Stimulated activated naive CD8-positive, alpha-beta T cell treated with anti-CD3 and anti-CD28 coated beads, Interleukin-15, Interleukin-2, amounts not matched to agents 100 ng/mL and 50 ng/mL, for 24 hours (primary cell): Measurements from ENCODE around the gene MYO19.
A peak's percentile ranks its signal among the peaks of the same experiment; 100 is the strongest.

ENCODE experiments used
- H3K27ac Mint-ChIP-seq: one replicate; pipeline ENCODE4 v1.8.0; 2021; ENCODE audit warnings: mild to moderate bottlenecking, mixed read lengths
- H3K27me3 Mint-ChIP-seq: one replicate; pipeline ENCODE4 v1.8.0; 2021; ENCODE audit warnings: mixed read lengths
- H3K36me3 Mint-ChIP-seq: one replicate; pipeline ENCODE4 v1.8.0; 2021; ENCODE audit warnings: low read depth, mixed read lengths
- H3K4me1 Mint-ChIP-seq: one replicate; pipeline ENCODE4 v1.8.0; 2021; ENCODE audit warnings: low read depth, mixed read lengths
- H3K4me3 Mint-ChIP-seq: one replicate; pipeline ENCODE4 v1.8.0; 2021; ENCODE audit warnings: mild to moderate bottlenecking, mixed read lengths
- H3K9me3 Mint-ChIP-seq: one replicate; pipeline ENCODE4 v1.8.0; 2021; ENCODE audit warnings: mixed read lengths

Gene MYO19, protein sequence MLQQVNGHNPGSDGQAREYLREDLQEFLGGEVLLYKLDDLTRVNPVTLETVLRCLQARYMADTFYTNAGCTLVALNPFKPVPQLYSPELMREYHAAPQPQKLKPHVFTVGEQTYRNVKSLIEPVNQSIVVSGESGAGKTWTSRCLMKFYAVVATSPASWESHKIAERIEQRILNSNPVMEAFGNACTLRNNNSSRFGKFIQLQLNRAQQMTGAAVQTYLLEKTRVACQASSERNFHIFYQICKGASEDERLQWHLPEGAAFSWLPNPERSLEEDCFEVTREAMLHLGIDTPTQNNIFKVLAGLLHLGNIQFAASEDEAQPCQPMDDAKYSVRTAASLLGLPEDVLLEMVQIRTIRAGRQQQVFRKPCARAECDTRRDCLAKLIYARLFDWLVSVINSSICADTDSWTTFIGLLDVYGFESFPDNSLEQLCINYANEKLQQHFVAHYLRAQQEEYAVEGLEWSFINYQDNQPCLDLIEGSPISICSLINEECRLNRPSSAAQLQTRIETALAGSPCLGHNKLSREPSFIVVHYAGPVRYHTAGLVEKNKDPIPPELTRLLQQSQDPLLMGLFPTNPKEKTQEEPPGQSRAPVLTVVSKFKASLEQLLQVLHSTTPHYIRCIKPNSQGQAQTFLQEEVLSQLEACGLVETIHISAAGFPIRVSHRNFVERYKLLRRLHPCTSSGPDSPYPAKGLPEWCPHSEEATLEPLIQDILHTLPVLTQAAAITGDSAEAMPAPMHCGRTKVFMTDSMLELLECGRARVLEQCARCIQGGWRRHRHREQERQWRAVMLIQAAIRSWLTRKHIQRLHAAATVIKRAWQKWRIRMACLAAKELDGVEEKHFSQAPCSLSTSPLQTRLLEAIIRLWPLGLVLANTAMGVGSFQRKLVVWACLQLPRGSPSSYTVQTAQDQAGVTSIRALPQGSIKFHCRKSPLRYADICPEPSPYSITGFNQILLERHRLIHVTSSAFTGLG

DNA sequence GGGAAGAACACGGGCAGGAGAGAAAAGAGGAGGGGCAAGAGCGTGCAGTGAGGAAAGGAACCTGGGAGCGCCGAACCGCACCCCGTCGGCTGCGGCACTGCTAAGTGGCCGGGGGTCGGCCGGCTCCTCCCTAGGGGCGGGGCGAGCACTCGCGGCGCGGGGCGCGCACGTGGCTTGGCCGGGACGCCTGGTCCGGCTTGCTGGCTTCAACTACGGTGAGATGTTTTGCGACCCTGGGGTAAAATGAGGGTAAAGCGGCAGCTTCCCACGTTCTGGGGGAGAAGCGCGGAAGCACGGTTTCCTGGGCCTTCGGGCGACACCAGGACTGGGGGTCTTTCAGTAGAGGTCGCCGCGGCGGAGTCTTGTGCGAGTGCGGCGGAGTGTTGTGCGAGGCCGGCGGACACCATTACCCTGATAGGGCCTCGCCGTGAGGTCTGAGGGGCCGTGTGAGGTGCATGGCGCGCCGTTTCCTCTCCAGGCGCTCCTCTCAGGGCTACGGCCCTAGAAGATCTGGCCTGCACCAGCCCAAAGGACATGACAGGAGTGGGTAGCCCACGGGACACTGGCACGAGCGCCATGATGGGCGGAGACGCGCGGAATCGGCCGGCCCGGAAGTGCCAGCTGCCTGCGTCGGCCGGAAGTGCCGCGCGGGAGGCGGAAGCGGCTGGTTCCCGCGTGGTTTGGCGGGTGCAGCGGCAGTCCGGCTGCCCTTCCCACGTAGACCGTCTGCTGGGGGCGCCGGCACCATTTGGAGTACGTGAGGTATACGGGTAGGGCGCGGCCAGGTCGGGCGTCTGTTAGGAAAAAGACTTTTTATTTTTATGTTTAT lies at the start of gene MYO19, which contains the start of gene PIGW:
Gene MYO19, minus strand, starts transcription at position 29 of the 829 bp plus-strand sequence. CDS start 2,330 bp downstream, outside the sequence.
Gene PIGW, plus strand, starts transcription at position 148 of the 829 bp plus-strand sequence. CDS start 2,115 bp downstream, outside the sequence.
- Mint-ChIP-seq H3K36me3 (peaks cover 64% of the 10 kb centered on the region), H3K9me3 (no peaks in the 10 kb centered on the region), H3K4me3 (peak within 1 kb of the TSS; percentile 98), H3K4me1 (peaks cover 38% of the 10 kb centered on the region), H3K27me3 (no peaks in the 10 kb centered on the region), H3K27ac (peak within 1 kb of the TSS; percentile 99)

DNA sequence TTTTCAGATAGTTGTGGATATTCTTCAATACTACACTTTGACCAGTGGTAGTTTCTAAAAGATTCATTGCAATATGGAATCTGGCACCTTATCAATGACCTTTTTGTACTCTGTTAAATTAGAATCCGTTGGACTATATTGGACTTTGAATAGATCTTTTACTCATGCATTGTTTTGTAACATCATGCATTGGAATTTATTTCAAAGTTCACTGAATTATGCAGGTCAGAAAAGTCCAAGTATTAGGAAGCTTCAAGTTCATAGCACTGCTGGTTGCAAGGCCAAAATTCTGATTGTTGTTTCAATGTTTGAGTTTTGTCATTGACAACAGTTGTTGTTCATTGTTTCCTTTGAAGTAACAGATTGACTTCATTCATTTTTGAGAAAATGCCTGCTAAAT lies 49.1 kb upstream of the MYO19 start:
- H3K27ac Mint-ChIP-seq, result no peak overlapping the region
- no peaks in the 10 kb centered on the region for H3K4me1 Mint-ChIP-seq
- no peak overlapping the region for H3K4me3 Mint-ChIP-seq
- H3K27me3 Mint-ChIP-seq, result no peaks in the 10 kb centered on the region
- H3K9me3 Mint-ChIP-seq, result no peaks in the 10 kb centered on the region
- H3K36me3 Mint-ChIP-seq, result peaks cover 54% of the 10 kb centered on the region

- Mint-ChIP-seq H3K4me1 (no peaks in the 10 kb centered on the region), H3K27ac (no peak overlapping the region), H3K9me3 (no peaks in the 10 kb centered on the region), H3K36me3 (peaks cover 68% of the 10 kb centered on the region), H3K27me3 (no peaks in the 10 kb centered on the region), H3K4me3 (no peak overlapping the region)
Observed at GRCh38 chr17:36578671-36579070, 44.0 kb upstream of the MYO19 start.

GRCh38 chr17:36576793-36577192 lies 42.1 kb upstream of the MYO19 start:
- peaks cover 79% of the 10 kb centered on the region for H3K36me3 Mint-ChIP-seq
- H3K27ac Mint-ChIP-seq, result no peak overlapping the region

GRCh38 chr17:36575028-36575427 lies 40.4 kb upstream of the MYO19 start:
- no peak overlapping the region for H3K4me3 Mint-ChIP-seq
- H3K27ac Mint-ChIP-seq, result no peak overlapping the region
- no peaks in the 10 kb centered on the region for H3K27me3 Mint-ChIP-seq
- H3K36me3 Mint-ChIP-seq, result peaks cover 68% of the 10 kb centered on the region
- no peaks in the 10 kb centered on the region for H3K9me3 Mint-ChIP-seq
- H3K4me1 Mint-ChIP-seq, result peaks cover 8% of the 10 kb centered on the region

More at GRCh38 chr17:36576793-36577192, 42.1 kb upstream of the MYO19 start:
- H3K9me3 Mint-ChIP-seq, result no peaks in the 10 kb centered on the region
- H3K4me3 Mint-ChIP-seq, result no peak overlapping the region
- H3K27me3 Mint-ChIP-seq, result no peaks in the 10 kb centered on the region
- peaks cover 8% of the 10 kb centered on the region for H3K4me1 Mint-ChIP-seq

DNA sequence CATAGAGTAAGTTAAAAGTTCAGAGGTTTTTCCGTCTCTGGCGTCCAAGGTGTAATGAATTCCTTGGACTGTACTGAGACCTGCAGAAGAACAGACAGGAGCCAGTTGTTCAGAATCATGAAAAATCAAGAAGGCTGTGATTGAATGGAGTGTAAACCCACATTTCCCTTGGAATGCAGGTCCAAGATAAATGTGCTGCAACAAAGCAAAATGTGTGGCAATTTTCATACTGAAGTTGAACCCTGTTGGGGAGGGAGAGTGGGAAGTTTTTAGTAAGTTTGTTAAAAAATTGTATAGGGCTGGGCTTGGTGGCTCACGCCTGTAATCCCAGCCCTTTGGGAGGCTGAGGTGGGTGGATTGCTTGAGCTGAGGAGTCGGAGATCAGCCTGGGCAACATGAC lies 31.4 kb upstream of the MYO19 start:
- H3K27me3 Mint-ChIP-seq, result no peaks in the 10 kb centered on the region
- H3K27ac Mint-ChIP-seq, result no peak overlapping the region
- peaks cover 62% of the 10 kb centered on the region for H3K36me3 Mint-ChIP-seq
- no peaks in the 10 kb centered on the region for H3K9me3 Mint-ChIP-seq
- peaks cover 9% of the 10 kb centered on the region for H3K4me1 Mint-ChIP-seq
- no peak overlapping the region for H3K4me3 Mint-ChIP-seq

GRCh38 chr17:36553459-36553858 lies 18.8 kb upstream of the MYO19 start:
- H3K27me3 Mint-ChIP-seq, result no peaks in the 10 kb centered on the region
- H3K27ac Mint-ChIP-seq, result peak overlapping the region; percentile 68
- H3K4me3 Mint-ChIP-seq, result peak overlapping the region; percentile 9
- peaks cover 63% of the 10 kb centered on the region for H3K4me1 Mint-ChIP-seq
- H3K9me3 Mint-ChIP-seq, result no peaks in the 10 kb centered on the region
- peaks cover 48% of the 10 kb centered on the region for H3K36me3 Mint-ChIP-seq

- H3K36me3 Mint-ChIP-seq, result peaks cover 48% of the 10 kb centered on the region
- no peaks in the 10 kb centered on the region for H3K27me3 Mint-ChIP-seq
- H3K4me1 Mint-ChIP-seq, result peaks cover 79% of the 10 kb centered on the region
Observed at GRCh38 chr17:36550491-36551417, 16.1 kb upstream of the MYO19 start.

GRCh38 chr17:36547776-36548175 lies 13.1 kb upstream of the MYO19 start:
- no peaks in the 10 kb centered on the region for H3K9me3 Mint-ChIP-seq
- H3K27ac Mint-ChIP-seq, result peak overlapping the region; percentile 88
- peaks cover 31% of the 10 kb centered on the region for H3K36me3 Mint-ChIP-seq
- peaks cover 67% of the 10 kb centered on the region for H3K4me1 Mint-ChIP-seq
- H3K27me3 Mint-ChIP-seq, result no peaks in the 10 kb centered on the region
- peak overlapping the region; percentile 96 for H3K4me3 Mint-ChIP-seq

More at GRCh38 chr17:36550491-36551417, 16.1 kb upstream of the MYO19 start:
- peak overlapping the region; percentile 17 for H3K27ac Mint-ChIP-seq
- H3K9me3 Mint-ChIP-seq, result no peaks in the 10 kb centered on the region
- H3K4me3 Mint-ChIP-seq, result peak overlapping the region; percentile 36

DNA sequence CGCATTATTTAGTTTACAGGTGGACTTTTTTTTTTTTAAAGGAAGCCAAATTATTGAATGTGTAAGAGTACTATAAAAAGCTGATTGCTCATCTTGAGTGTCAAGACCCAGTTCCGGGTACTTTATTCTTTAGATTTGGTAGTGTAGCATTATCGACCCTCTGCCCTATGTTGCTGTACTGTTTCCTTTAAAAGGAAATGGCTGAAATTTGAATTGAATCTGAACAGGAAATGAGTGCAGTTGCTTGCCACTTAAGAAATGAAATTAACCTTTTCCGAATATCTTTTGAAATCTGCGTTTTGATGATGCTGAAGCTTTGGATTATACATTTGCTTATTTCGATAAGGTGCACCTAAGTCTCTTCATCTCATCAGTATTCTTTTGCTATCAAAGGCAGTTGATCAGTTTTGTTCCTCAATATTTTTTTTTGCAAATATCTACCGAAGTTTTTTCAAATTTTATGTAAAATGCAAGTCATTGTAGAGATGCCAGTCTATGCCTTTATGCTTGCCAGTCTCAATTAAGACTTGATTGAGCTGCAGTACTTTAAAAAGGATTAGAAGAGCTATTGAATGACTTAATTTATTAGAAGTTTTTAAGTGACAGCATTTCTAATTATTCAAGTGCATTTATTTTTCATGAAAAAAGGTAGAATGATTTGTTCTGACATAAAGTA lies 11.9 kb upstream of the MYO19 start:
- Mint-ChIP-seq H3K36me3 (peaks cover 28% of the 10 kb centered on the region), H3K4me3 (peak overlapping the region; percentile 96), H3K9me3 (no peaks in the 10 kb centered on the region), H3K27ac (peak overlapping the region; percentile 96), H3K4me1 (peaks cover 57% of the 10 kb centered on the region), H3K27me3 (no peaks in the 10 kb centered on the region)

DNA sequence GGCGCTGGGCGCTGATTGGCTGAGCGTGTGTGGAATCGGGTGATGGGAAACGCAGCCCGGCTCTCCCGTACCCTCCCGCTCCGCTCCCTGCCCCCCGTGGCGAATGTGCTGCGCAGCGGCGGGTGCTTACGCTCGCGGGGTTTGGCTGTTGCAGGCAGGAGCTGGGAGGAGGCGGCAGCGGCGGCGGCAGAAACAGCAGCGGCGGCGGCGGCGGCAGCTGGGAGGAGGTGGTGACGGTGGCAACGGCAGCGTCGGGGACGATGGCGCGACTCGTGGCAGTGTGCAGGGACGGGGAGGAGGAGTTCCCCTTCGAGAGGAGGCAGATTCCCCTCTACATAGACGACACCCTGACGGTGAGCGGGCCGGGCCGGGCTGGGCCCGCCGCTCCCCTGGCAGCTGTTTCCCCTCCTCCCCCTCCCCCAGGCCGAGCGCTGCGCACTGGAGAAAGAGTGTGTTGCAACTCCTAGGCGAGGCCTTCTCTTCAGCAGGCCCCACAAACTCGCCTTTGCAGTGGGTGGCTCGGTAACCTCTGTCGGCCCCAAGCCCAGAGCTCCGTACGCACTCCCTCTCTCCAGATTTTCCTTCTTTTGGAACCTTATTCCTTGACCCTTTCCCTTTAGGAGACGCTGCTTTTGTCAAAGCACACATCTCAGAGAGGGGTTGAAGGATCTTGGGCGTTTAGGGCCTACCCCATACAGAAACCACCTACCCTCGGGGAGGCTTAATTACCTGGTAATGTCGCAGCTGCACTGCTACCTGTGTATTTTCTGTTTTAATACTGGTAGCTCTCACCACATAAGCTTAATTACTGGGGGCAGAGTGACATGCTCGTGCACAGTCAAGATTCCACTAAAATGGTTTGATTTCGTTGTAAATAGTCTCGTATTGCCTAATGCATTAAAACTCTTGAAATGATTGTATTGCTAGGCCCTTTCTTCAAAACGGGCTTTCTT lies 11.1 kb upstream of the MYO19 start:
- Mint-ChIP-seq H3K27me3 (no peaks in the 10 kb centered on the region), H3K36me3 (peaks cover 26% of the 10 kb centered on the region), H3K9me3 (no peaks in the 10 kb centered on the region), H3K4me3 (peak overlapping the region; percentile 96), H3K27ac (peak overlapping the region; percentile 96), H3K4me1 (peaks cover 51% of the 10 kb centered on the region)

- Mint-ChIP-seq H3K27me3 (no peaks in the 10 kb centered on the region), H3K9me3 (no peaks in the 10 kb centered on the region), H3K4me3 (peak overlapping the region; percentile 96), H3K27ac (peak overlapping the region; percentile 93), H3K36me3 (peaks cover 29% of the 10 kb centered on the region), H3K4me1 (peaks cover 45% of the 10 kb centered on the region)
Observed at GRCh38 chr17:36545077-36545464, 10.4 kb upstream of the MYO19 start.
